OCI-LY3 (cell line): Measurements from ENCODE around the gene CNTNAP2.

Experiments used
- H2AFZ ChIP-seq: fragments of 200-600, 300-600 bp; shearing (Covaris generic); 2 replicates; pipeline ENCODE4 v1.6.0; 2014; ENCODE audit warnings: antibody characterized with exemption, low read depth, low read length
- H3K27ac ChIP-seq: fragments of 200-600, 300-600 bp; sonication (generic); 2 replicates; pipeline ENCODE4 v1.5.1; 2014; ENCODE audit warnings: mild to moderate bottlenecking, low read length, moderate library complexity, mixed read lengths
- H3K27me3 ChIP-seq: fragments of 200-600, 300-600 bp; sonication (generic); 2 replicates; pipeline ENCODE4 v1.6.1; 2014; ENCODE audit warnings: low read depth, low read length, mixed read lengths
- H3K36me3 ChIP-seq: fragments of 200-600, 300-600 bp; sonication (generic); replicated peaks from 2 replicates; pipeline ENCODE3; 2014; ENCODE audit warnings: low read depth, low read length, mixed read lengths
- H3K4me1 ChIP-seq: fragments of 300-600, 200-600 bp; sonication (generic); 2 replicates; pipeline ENCODE4 v1.6.1; 2014; ENCODE audit warnings: low read length, mixed read lengths
- H3K4me2 ChIP-seq: fragments of 200-600, 300-600 bp; sonication (generic); 2 replicates; pipeline ENCODE4 v1.6.1; 2014; ENCODE audit warnings: low read length, mixed read lengths
- H3K4me3 ChIP-seq: fragments of 300-600, 200-600 bp; sonication (generic); 2 replicates; pipeline ENCODE4 v1.5.1; 2014; ENCODE audit warnings: antibody characterized with exemption, mild to moderate bottlenecking, low read length, moderate library complexity
- H3K79me2 ChIP-seq: fragments of 300-600, 200-600 bp; shearing (Covaris generic); 2 replicates; pipeline ENCODE4 v1.6.1; 2014; ENCODE audit warnings: mild to moderate bottlenecking, low read length, mixed read lengths
- H3K9ac ChIP-seq: fragments of 300-600, 200-600 bp; shearing (Covaris generic); 2 replicates; pipeline ENCODE4 v1.6.0; 2014; ENCODE audit warnings: mild to moderate bottlenecking, low read length, moderate library complexity
- H3K9me3 ChIP-seq: fragments of 200-600, 300-600 bp; shearing (Covaris generic); 2 replicates; pipeline ENCODE4 v1.6.1; 2014; ENCODE audit warnings: low read length, mixed read lengths; ENCODE audit not compliant: insufficient read depth
- H4K20me1 ChIP-seq: fragments of 200-600, 300-600 bp; sonication (generic); 2 replicates; pipeline ENCODE4 v1.6.1; 2016; ENCODE audit warnings: low read length, mixed read lengths; ENCODE audit not compliant: insufficient read depth
- CTCF ChIP-seq: fragments of 200-600, 300-600 bp; sonication (generic); IDR thresholded peaks from 2 replicates; pipeline ENCODE4 v1.5.1; 2014; ENCODE audit warnings: antibody characterized with exemption, low read length, low read depth
- EZH2phosphoT487 ChIP-seq: fragments of 200-600 bp; shearing (Covaris generic); IDR thresholded peaks from 2 replicates; pipeline ENCODE4 v1.6.1; 2018; ENCODE audit warnings: antibody characterized with exemption, mixed run types, low read depth

Gene CNTNAP2

GRCh38 chr7:146548816-146549215, 432.2 kb downstream of the CNTNAP2 start:
- Histone ChIP-seq H3K27me3 (no peaks in the 10 kb centered on the region), H4K20me1 (no peaks in the 10 kb centered on the region), H3K36me3 (no peaks in the 10 kb centered on the region), H2AFZ (no peak overlapping the region), H3K27ac (no peak overlapping the region), H3K9me3 (no peaks in the 10 kb centered on the region; the same call in 1 of the 2 replicates), H3K4me3 (no peak overlapping the region), H3K4me2 (no peak overlapping the region), H3K79me2 (no peaks in the 10 kb centered on the region), H3K4me1 (peaks cover 7% of the 10 kb centered on the region), H3K9ac (no peak overlapping the region)
- TF ChIP-seq EZH2phosphoT487, result no peak
- no peak for TF ChIP-seq CTCF

GRCh38 chr7:146554556-146554955, 438.0 kb downstream of the CNTNAP2 start:
- Histone ChIP-seq H3K27ac (no peak overlapping the region), H3K36me3 (no peaks in the 10 kb centered on the region), H3K79me2 (no peaks in the 10 kb centered on the region), H4K20me1 (no peaks in the 10 kb centered on the region), H3K4me1 (no peaks in the 10 kb centered on the region), H2AFZ (no peak overlapping the region), H3K4me3 (no peak overlapping the region), H3K27me3 (no peaks in the 10 kb centered on the region), H3K4me2 (no peak overlapping the region), H3K9ac (no peak overlapping the region), H3K9me3 (no peaks in the 10 kb centered on the region; the same call in 1 of the 2 replicates)
- no peak for TF ChIP-seq CTCF
- TF ChIP-seq EZH2phosphoT487, result no peak

GRCh38 chr7:146557971-146558469, 441.4 kb downstream of the CNTNAP2 start:
- Histone ChIP-seq H3K36me3 (no peaks in the 10 kb centered on the region), H2AFZ (no peak overlapping the region), H3K27ac (no peak overlapping the region), H3K9me3 (no peaks in the 10 kb centered on the region), H3K27me3 (no peaks in the 10 kb centered on the region), H3K4me2 (no peak overlapping the region), H4K20me1 (no peaks in the 10 kb centered on the region), H3K9ac (no peak overlapping the region), H3K4me3 (no peak overlapping the region), H3K4me1 (no peaks in the 10 kb centered on the region), H3K79me2 (no peaks in the 10 kb centered on the region)
- no peak for TF ChIP-seq EZH2phosphoT487

- Histone ChIP-seq H3K4me1 (no peaks in the 10 kb centered on the region), H2AFZ (no peak overlapping the region), H3K4me3 (no peak overlapping the region), H3K79me2 (no peaks in the 10 kb centered on the region), H3K27ac (no peak overlapping the region), H4K20me1 (no peaks in the 10 kb centered on the region), H3K9me3 (no peaks in the 10 kb centered on the region), H3K9ac (no peak overlapping the region), H3K4me2 (no peak overlapping the region), H3K36me3 (no peaks in the 10 kb centered on the region), H3K27me3 (no peaks in the 10 kb centered on the region)
- TF ChIP-seq EZH2phosphoT487 (no peak), CTCF (no peak)
Measured at GRCh38 chr7:146565872-146566271, 449.3 kb downstream of the CNTNAP2 start.

GRCh38 chr7:146575903-146576302, 459.3 kb downstream of the CNTNAP2 start:
- H2AFZ ChIP-seq, result no peak overlapping the region

More at GRCh38 chr7:146575903-146576302, 459.3 kb downstream of the CNTNAP2 start:
- Histone ChIP-seq H3K79me2 (no peaks in the 10 kb centered on the region), H3K4me3 (no peak overlapping the region), H3K27ac (no peak overlapping the region), H4K20me1 (no peaks in the 10 kb centered on the region), H3K4me1 (no peaks in the 10 kb centered on the region), H3K36me3 (no peaks in the 10 kb centered on the region), H3K9me3 (no peaks in the 10 kb centered on the region), H3K27me3 (no peaks in the 10 kb centered on the region), H3K9ac (no peak overlapping the region), H3K4me2 (no peak overlapping the region)
- no peak for TF ChIP-seq EZH2phosphoT487
- TF ChIP-seq CTCF, result no peak
